Prostate gland (tissue), 2 donors: Measurements from ENCODE around the gene C2orf72. TPM values are rescaled to one million over a fixed set of nuclear protein-coding genes. Genes with fewer than 3 reads are reported as not detected.
"Not testable (repeated sequence)": the region's sequence is repeated elsewhere in the genome, so short reads cannot be mapped to it uniquely, and the experiment has no call there.

Experiments used
- DNase-seq: peaks from one replicate; pipeline ENCODE4 v3.0.0-alpha.2; 2019; ENCODE audit warnings: low spot score
- H3K27ac ChIP-seq, 2 donors: fragments of 200-600 bp; sonication (generic); 2 replicates each; pipeline ENCODE4 v1.5.1; 2017 to 2019
- H3K27me3 ChIP-seq: fragments of 200-600 bp; sonication (generic); replicated peaks from 2 replicates; pipeline ENCODE4 v1.5.1; 2019; ENCODE audit not compliant: insufficient read depth
- H3K36me3 ChIP-seq, 2 donors: fragments of 200-600 bp; sonication (generic); 1 replicate in 1 of 2; 2 replicates in 1 of 2; pipeline versions ENCODE4 v1.5.1 to v1.8.1; 2017 to 2019
- H3K4me1 ChIP-seq: fragments of 200-600 bp; sonication (generic); replicated peaks from 2 replicates; pipeline ENCODE4 v1.5.1; 2019
- H3K4me3 ChIP-seq, 2 donors: fragments of 200-600 bp; sonication (generic); 2 replicates each; pipeline ENCODE4 v1.5.1; 2017 to 2019
- H3K9me3 ChIP-seq: fragments of 200-600 bp; sonication (generic); 2 replicates; pipeline ENCODE4 v1.5.1; 2017
- POLR2A ChIP-seq: fragments of 450-650 bp; IDR thresholded peaks from one replicate; pipeline ENCODE4 v1.6.1; 2016; ENCODE audit warnings: antibody characterized with exemption, mild to moderate bottlenecking
- POLR2AphosphoS5 ChIP-seq: sonication (generic); formaldehyde crosslinking; IDR thresholded peaks from one replicate; pipeline ENCODE4 v1.6.1; 2017; ENCODE audit warnings: antibody characterized with exemption
- WGBS: methylation state at CpG from one replicate; pipeline ENCODE4 v1.1.5; 2018; 5-methylcytosine and 5-hydroxymethylcytosine counted together
- intact Hi-C: fragments of 100-400 bp; cut with DNase I; formaldehyde crosslinking; loops from one replicate; pipeline ENCODE4 v1.14.2; 2022
- total RNA-seq, 2 donors: library from RNA; depleted of rRNA; stranded (reverse); fragments of >200 nt; gene quantifications; one replicate each; pipeline ENCODE4 v1.1.0, GENCODE V29; 2016
- TF ChIP-seq, protein P1 (sequence below), 4 experiments: fragments of 200-600 bp in 2 of 4; fragments of 450-650 bp in 2 of 4; sonication (generic) in 2 of 4; IDR thresholded peaks; 1 replicate in 3 of 4; 2 replicates in 1 of 4; pipeline ENCODE4 v1.5.1; 2016 to 2019; ENCODE audit warnings: antibody characterized with exemption in 4 of 4, mild to moderate bottlenecking in 2 of 4, moderate library complexity in 2 of 4

C2orf72 gene
- total RNA-seq, 2 donors from 2014 or later: 7.2 to 13.0 TPM

DNA sequence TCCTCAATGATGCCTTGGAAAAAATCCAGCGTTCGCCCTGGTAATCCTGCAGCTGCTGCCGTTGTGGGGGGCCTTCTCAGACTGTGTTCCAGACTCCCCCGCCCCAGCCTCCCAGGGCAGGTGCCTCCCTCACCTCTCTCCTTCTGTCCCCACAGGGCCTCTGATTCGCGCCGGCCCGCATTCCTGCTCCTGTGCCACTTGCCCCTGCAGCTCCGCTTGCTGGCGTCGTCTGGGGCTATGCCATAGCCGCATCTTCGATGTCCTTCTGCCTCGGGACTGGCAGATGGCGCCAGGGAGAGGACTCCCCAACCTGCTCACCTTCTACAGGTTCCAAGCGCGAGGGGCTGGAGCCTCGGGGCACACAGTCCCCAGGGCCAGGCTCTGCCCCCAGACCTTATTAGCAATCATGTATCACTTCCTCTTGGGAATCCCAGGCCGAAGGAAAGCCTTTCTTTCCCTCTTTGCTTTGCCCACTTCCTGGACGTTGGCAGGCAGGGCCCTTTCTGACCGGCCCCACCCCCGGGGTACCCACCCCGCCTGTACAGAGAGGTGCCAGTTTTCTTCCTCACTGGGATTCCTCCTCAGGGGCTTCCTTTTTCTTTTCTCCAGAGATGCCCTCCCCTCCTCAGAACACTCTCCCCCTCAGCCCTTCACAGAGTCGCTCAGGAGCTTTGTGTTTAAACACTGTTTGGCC lies 37.0 kb upstream of the C2orf72 start:
- H3K36me3 ChIP-seq: no peaks in the 10 kb centered on the region
- H3K27me3 ChIP-seq: no peaks in the 10 kb centered on the region
- no peak overlapping the region for H3K4me3 ChIP-seq
- intact Hi-C loops: no loop called here
- H3K9me3 ChIP-seq: no peaks in the 10 kb centered on the region
- TF ChIP-seq POLR2A: no peak
- TF ChIP-seq, protein P1, sequence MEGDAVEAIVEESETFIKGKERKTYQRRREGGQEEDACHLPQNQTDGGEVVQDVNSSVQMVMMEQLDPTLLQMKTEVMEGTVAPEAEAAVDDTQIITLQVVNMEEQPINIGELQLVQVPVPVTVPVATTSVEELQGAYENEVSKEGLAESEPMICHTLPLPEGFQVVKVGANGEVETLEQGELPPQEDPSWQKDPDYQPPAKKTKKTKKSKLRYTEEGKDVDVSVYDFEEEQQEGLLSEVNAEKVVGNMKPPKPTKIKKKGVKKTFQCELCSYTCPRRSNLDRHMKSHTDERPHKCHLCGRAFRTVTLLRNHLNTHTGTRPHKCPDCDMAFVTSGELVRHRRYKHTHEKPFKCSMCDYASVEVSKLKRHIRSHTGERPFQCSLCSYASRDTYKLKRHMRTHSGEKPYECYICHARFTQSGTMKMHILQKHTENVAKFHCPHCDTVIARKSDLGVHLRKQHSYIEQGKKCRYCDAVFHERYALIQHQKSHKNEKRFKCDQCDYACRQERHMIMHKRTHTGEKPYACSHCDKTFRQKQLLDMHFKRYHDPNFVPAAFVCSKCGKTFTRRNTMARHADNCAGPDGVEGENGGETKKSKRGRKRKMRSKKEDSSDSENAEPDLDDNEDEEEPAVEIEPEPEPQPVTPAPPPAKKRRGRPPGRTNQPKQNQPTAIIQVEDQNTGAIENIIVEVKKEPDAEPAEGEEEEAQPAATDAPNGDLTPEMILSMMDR (IDR thresholded peaks at IDR 0.05): no peak
- TF ChIP-seq POLR2AphosphoS5: no peak
- WGBS: 51% methylated on average over 24 of the region's 24 CpGs
- no peak for DNase-seq
- no peaks in the 10 kb centered on the region for H3K4me1 ChIP-seq
- H3K27ac ChIP-seq: no peak overlapping the region

DNA sequence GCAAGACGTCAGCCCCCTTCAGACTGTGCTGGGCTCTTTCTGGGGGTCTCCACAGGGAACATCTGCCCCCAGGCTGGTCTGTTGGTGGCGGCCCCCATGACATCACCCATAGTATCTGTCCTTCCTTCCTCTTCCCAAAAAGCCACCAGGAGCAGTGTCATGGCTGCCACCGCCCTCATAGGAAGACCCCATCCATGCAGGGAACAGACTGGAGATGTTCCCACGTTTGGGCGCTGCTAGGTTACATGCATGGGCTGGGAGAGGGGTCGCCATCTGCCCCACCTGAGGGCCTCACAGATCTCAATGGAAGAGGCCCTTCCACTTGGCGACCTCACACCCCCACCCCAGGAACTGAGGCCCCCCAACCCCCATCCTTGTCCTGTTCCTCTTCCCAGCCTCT lies 36.3 kb upstream of the C2orf72 start:
- no peak for DNase-seq
- intact Hi-C loops: no loop called here
- 82% methylated on average over 7 of the region's 7 CpGs for WGBS
- H3K4me1 ChIP-seq: no peaks in the 10 kb centered on the region
- H3K36me3 ChIP-seq: no peaks in the 10 kb centered on the region
- H3K27ac ChIP-seq: no peak overlapping the region
- no peaks in the 10 kb centered on the region for H3K27me3 ChIP-seq
- TF ChIP-seq POLR2AphosphoS5 (no peak), POLR2A (no peak)
- TF ChIP-seq, protein P1 (IDR thresholded peaks at IDR 0.05): no peak
- H3K9me3 ChIP-seq: no peaks in the 10 kb centered on the region
- no peak overlapping the region for H3K4me3 ChIP-seq

DNA sequence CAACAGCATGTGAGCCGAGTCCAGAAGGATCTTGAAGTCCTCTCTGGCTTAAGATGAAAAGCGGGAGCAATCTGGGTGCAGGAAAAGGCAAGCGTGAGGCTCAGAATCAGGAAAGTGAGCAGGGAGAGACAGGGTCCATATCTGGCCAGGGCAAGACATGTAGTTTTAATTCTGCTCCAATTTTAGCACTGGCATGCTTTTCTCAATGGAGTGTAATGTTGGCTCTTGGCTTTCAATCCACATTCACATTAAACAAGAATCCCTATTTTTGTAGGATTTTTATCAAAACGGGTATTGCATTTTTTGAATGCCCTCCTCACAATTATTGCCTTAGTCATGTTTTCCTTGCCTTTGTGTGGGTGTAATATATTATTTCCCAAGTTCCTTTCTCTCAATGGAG lies 35.4 kb upstream of the C2orf72 start:
- no peak overlapping the region for H3K4me3 ChIP-seq
- TF ChIP-seq POLR2A (no peak), POLR2AphosphoS5 (no peak)
- TF ChIP-seq, protein P1 (IDR thresholded peaks at IDR 0.05): no peak
- no peak overlapping the region for H3K27ac ChIP-seq
- 36% methylated on average over 4 of the region's 4 CpGs for WGBS
- H3K36me3 ChIP-seq: no peaks in the 10 kb centered on the region
- DNase-seq: no peak
- H3K27me3 ChIP-seq: no peaks in the 10 kb centered on the region
- no peaks in the 10 kb centered on the region for H3K4me1 ChIP-seq
- H3K9me3 ChIP-seq: no peaks in the 10 kb centered on the region
- intact Hi-C loops: no loop called here

DNA sequence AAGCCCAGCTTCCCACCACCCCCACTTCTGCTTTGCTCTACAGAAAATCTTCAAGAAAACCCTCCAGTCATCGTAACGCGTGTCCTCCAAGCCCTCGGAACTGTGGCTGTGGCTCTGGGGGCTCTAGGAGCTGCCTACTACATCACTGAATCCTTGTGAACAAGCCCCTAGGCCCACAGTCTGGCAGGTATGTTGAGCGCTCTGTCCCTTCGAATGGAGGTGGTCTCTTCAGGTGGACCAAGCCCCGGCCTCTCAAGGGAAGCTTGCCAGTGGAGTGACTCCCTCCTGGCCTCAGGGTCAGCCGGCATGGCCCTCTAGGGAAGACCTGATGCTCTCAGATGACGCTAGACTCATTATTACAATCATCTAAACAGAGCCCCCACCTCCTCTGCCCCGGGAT lies 34.7 kb upstream of the C2orf72 start:
- H3K36me3 ChIP-seq: no peaks in the 10 kb centered on the region
- no peak overlapping the region for H3K27ac ChIP-seq
- H3K4me3 ChIP-seq: no peak overlapping the region
- H3K9me3 ChIP-seq: no peaks in the 10 kb centered on the region
- no peaks in the 10 kb centered on the region for H3K4me1 ChIP-seq
- intact Hi-C loops: no loop called here
- no peaks in the 10 kb centered on the region for H3K27me3 ChIP-seq
- no peak for DNase-seq
- no peak for TF ChIP-seq POLR2AphosphoS5
- TF ChIP-seq POLR2A: no peak
- TF ChIP-seq, protein P1 (IDR thresholded peaks at IDR 0.05): no peak
- WGBS: 90% methylated on average over 10 of the region's 10 CpGs

DNA sequence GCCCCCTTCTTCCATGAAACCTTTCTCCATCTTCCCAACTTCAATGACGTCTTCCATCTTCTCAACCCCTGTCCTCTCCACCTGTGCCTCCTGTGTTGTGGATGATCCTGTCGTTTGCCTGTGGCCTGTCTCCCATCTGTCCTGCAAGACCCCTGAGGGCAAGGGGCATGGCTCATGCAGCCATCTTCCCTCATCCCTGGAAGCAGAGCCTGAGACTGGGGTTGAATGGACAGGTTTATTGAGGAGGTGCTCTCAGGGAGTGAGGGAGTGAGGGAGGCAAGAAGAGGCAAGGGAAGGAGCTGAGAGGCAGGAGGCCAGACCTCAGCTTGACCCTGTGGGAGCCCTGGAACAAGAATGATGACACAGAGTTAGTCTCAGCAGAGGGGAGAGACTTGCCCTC lies 34.1 kb upstream of the C2orf72 start:
- H3K36me3 ChIP-seq: no peaks in the 10 kb centered on the region
- 81% methylated on average over 2 of the region's 2 CpGs for whole genome bisulfite sequencing
- intact Hi-C loops: no loop called here
- H3K4me3 ChIP-seq: no peak overlapping the region
- no peak for DNase-seq
- H3K27me3 ChIP-seq: no peaks in the 10 kb centered on the region
- H3K27ac ChIP-seq: no peak overlapping the region
- H3K4me1 ChIP-seq: no peaks in the 10 kb centered on the region
- TF ChIP-seq POLR2AphosphoS5 (no peak), POLR2A (no peak)
- TF ChIP-seq, protein P1 (IDR thresholded peaks at IDR 0.05): no peak
- no peaks in the 10 kb centered on the region for H3K9me3 ChIP-seq

DNA sequence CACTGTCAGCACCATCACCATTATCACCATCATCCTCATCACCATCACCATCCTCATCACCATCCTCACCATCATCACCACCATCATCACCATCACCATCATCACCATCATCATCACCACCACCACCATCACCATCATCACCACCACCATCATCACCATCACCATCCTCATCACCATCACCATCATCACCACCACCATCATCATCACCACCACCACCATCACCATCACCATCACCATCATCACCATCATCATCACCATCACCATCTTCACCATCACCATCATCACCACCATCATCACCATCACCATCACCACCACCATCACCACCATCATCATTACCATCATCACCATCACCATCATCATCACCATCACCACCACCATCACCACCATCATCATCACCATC lies 32.4 kb upstream of the C2orf72 start:
- H3K4me1 ChIP-seq, intact Hi-C loops, DNase-seq, H3K27me3 ChIP-seq, H3K4me3 ChIP-seq, H3K36me3 ChIP-seq, H3K27ac ChIP-seq, H3K9me3 ChIP-seq: not testable (repeated sequence)
